Stomach (tissue), 9 donors: ENCODE measurements around the gene SLC8A2. TPM values are rescaled to one million over a fixed set of nuclear protein-coding genes. Genes with fewer than 3 reads are reported as not detected.

Source experiments
- DNase-seq, 2 donors: peaks; one replicate each; pipeline versions ENCODE4 v3.0.0 to v3.0.0-alpha.2; 2013 to 2019
- H3K27ac ChIP-seq, 5 donors: fragments of 200-600 bp in 4 of 5; sonication (generic) in 4 of 5; one replicate each; pipeline ENCODE4 v1.5.1; 2013 to 2019; ENCODE audit warnings: mild to moderate bottlenecking in 1 of 5, moderate library complexity in 1 of 5
- H3K27me3 ChIP-seq, 3 donors: fragments of 200-600 bp; sonication (generic); one replicate each; pipeline ENCODE4 v1.5.1; 2017 to 2019; ENCODE audit warnings: mixed run types in 1 of 3
- H3K36me3 ChIP-seq, 4 donors: fragments of 200-600 bp; sonication (generic); 1 replicate in 3 of 4; 2 replicates in 1 of 4; pipeline ENCODE4 v1.5.1; 2016 to 2019
- H3K4me1 ChIP-seq, 4 donors: fragments of 200-600 bp; sonication (generic); one replicate each; pipeline ENCODE4 v1.5.1; 2016 to 2019
- H3K4me3 ChIP-seq, 4 donors: fragments of 200-600 bp; sonication (generic) in 3 of 4; one replicate each; pipeline ENCODE4 v1.5.1; 2016 to 2019; ENCODE audit warnings: mild to moderate bottlenecking in 1 of 4
- H3K9me3 ChIP-seq, 4 donors: fragments of 200-600 bp; sonication (generic); one replicate each; pipeline ENCODE4 v1.5.1; 2016 to 2019
- EP300 ChIP-seq: sonication (generic); formaldehyde crosslinking; IDR thresholded peaks from one replicate; pipeline ENCODE4 v1.6.1; 2017; ENCODE audit warnings: antibody characterized with exemption
- POLR2A ChIP-seq, 4 donors: fragments of 450-650 bp; IDR thresholded peaks; one replicate each; pipeline ENCODE4 v1.6.1; 2016; ENCODE audit warnings: antibody characterized with exemption in 4 of 4, control low read depth in 2 of 4, mild to moderate bottlenecking in 1 of 4, moderate library complexity in 1 of 4
- POLR2AphosphoS5 ChIP-seq, 3 donors: sonication (generic); formaldehyde crosslinking; IDR thresholded peaks; one replicate each; pipeline ENCODE4 v1.6.1; 2016; ENCODE audit warnings: antibody characterized with exemption in 3 of 3
- WGBS, 5 donors: extraction: QIAGEN DNeasy Blood & Tissue Kit in 3 of 5; methylation state at CpG; one replicate each; pipeline versions ENCODE4 v1.1.5 to v1.1.7; 2013 to 2018; 5-methylcytosine and 5-hydroxymethylcytosine counted together
- intact Hi-C: fragments of 100-400 bp; cut with DNase I; formaldehyde crosslinking; loops from one replicate; pipeline ENCODE4 v1.15.1; 2023; ENCODE audit warnings: low total_unique reads
- polyA plus RNA-seq, 3 donors: library from polyadenylated mRNA; stranded (reverse); fragments of 200-250 nt; gene quantifications; one replicate each; pipeline ENCODE4 v1.2.3, GENCODE V29; 2013
- total RNA-seq, 5 donors: library from RNA; depleted of rRNA; stranded (reverse); fragments of >200 nt; gene quantifications; one replicate each; pipeline versions ENCODE4 v1.1.0 to v1.2.3, GENCODE V29; 2014 to 2016
- TF ChIP-seq, protein P1 (sequence below), 7 experiments: fragments of 450-650 bp in 4 of 7; fragments of 200-600 bp in 3 of 7; sonication (generic) in 3 of 7; IDR thresholded peaks; one replicate each; pipeline ENCODE4 v1.5.1; 2016 to 2019; ENCODE audit warnings: antibody characterized with exemption in 7 of 7, control low read depth in 2 of 7, mild to moderate bottlenecking in 1 of 7
- donor health status: healthy with polysubstance abuse.
- donor health status: Bipolar disorder and iron deficiency.
- donor health status: healthy.

Gene SLC8A2
- total and polyA plus RNA-seq, 8 donors: 0.12 to 17.9 (median 2.0) TPM

DNA sequence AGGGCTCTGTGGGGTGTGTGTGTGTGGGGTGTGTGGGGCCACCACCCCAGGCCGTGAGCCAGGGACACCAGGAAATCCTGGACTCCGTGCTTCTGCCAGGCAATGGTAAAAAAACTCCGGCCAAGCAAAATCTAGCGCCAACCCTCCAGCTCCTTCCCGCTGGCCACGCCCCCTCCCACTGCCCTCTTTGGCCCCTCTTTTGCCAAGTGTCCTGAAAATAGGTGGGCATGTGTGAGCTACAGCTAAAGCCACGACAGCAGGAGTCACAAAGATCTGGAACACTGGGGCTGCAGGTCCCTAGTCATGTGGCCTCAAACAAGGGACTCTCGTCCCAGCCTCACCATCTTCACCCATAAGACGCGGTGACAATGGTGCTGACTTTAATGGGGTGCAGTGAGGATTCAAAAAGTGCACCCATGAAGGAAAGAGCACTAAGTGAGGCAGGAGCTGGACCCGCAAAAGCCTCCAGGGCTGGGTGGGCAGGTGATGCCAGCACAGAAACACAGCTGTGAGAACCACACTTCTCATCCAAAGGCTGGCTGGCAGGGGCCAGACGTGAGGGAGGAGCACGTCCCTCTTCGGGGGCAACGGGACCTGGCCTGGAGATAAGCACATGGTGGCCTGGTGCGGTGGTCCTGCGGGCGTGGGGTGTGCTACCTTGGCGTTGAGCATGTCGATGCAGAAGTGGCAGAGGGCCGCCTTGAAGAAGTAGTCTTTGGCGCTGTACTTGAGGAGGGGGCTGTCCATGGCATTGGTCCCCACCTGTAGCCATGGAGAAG lies 19.9 kb upstream of the SLC8A2 start:
- intact Hi-C loops: no loop called here

DNA sequence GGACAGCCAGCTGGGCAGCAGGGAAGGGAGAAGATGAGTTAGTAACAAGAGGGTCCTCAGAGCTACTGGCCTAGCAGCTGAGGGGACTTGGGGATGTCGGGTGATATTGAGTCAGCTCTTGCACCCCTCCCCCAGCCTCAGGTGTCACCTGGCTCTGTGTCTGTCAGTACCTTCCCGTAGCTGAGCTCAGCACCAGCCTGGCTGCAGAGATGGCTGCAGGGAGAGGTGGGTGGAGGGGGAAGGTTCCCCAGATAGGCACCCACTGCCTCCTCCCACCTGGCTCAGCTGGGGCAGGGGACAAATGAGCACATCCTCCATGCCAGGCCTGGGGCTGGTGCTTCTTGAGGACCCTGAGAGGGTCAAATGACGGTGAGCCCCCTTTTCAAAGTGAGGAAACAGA lies 19.2 kb upstream of the SLC8A2 start:
- no peak for TF ChIP-seq EP300
- TF ChIP-seq, protein P1, sequence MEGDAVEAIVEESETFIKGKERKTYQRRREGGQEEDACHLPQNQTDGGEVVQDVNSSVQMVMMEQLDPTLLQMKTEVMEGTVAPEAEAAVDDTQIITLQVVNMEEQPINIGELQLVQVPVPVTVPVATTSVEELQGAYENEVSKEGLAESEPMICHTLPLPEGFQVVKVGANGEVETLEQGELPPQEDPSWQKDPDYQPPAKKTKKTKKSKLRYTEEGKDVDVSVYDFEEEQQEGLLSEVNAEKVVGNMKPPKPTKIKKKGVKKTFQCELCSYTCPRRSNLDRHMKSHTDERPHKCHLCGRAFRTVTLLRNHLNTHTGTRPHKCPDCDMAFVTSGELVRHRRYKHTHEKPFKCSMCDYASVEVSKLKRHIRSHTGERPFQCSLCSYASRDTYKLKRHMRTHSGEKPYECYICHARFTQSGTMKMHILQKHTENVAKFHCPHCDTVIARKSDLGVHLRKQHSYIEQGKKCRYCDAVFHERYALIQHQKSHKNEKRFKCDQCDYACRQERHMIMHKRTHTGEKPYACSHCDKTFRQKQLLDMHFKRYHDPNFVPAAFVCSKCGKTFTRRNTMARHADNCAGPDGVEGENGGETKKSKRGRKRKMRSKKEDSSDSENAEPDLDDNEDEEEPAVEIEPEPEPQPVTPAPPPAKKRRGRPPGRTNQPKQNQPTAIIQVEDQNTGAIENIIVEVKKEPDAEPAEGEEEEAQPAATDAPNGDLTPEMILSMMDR (IDR thresholded peaks at IDR 0.05): no peak
- no peak for TF ChIP-seq POLR2AphosphoS5 (IDR thresholded peaks at IDR 0.05)
- TF ChIP-seq POLR2A (IDR thresholded peaks at IDR 0.05): no peak
- H3K27me3 ChIP-seq: no peaks in the 10 kb centered on the region
- DNase-seq: no peak
- H3K27ac ChIP-seq: no peak overlapping the region
- H3K36me3 ChIP-seq: peaks cover 49 to 94% (median 91%) of the 10 kb centered on the region in 4 donors
- H3K9me3 ChIP-seq: no peaks in the 10 kb centered on the region
- intact Hi-C loops: no loop called here
- no peak overlapping the region for H3K4me3 ChIP-seq
- 53 to 62% (median 59%) methylated on average over 2 to 3 of the region's 3 CpGs for WGBS, 5 donors
- H3K4me1 ChIP-seq: peaks cover 0 to 6% (median 2%) of the 10 kb centered on the region in 4 donors

More for the DNA sequence above, 19.9 kb upstream of the SLC8A2 start:
- Histone ChIP-seq H3K36me3 (peaks cover 54 to 97% (median 96%) of the 10 kb centered on the region in 4 donors), H3K27ac (no peak overlapping the region), H3K4me3 (no peak overlapping the region), H3K4me1 (peaks cover 0 to 8% (median 2%) of the 10 kb centered on the region in 4 donors), H3K9me3 (no peaks in the 10 kb centered on the region), H3K27me3 (no peaks in the 10 kb centered on the region)
- no peak for DNase-seq
- WGBS, 5 donors: 71 to 78% (median 76%) methylated on average over 11 to 22 of the region's 22 CpGs
- TF ChIP-seq, protein P1 (IDR thresholded peaks at IDR 0.05): no peak
- TF ChIP-seq EP300 (no peak), POLR2A (IDR thresholded peaks at IDR 0.05) (no peak), POLR2AphosphoS5 (IDR thresholded peaks at IDR 0.05) (no peak)

DNA sequence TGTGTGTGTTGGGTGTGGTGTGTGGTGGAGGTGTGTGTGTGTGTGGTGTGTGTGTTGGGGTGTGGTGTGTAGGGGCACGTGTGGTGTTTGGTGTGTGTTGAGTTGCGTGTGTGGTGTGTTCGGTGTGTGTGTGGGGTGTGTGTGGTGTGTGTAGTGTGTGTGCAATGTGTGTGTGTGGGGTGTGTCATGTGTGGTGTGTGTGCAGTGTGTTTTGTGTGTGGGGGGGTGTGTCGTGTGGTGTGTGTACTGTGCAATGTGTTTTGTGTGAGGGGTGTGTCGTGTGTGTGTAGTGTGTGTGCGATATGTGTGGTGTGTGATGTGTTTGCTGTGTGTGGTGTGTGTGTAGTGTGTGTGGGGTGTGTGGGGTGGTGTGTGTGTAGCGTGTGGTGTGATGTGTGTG lies 18.3 kb upstream of the SLC8A2 start:
- no peak overlapping the region for H3K27ac ChIP-seq
- H3K9me3 ChIP-seq: no peaks in the 10 kb centered on the region
- TF ChIP-seq POLR2A (IDR thresholded peaks at IDR 0.05) (no peak), POLR2AphosphoS5 (IDR thresholded peaks at IDR 0.05) (no peak), EP300 (no peak)
- TF ChIP-seq, protein P1 (IDR thresholded peaks at IDR 0.05): no peak
- intact Hi-C loops: no loop called here
- no peak for DNase-seq
- no peaks in the 10 kb centered on the region for H3K27me3 ChIP-seq
- H3K4me1 ChIP-seq: peaks cover 3 to 12% (median 8%) of the 10 kb centered on the region in 4 donors
- 74 to 88% (median 81%) methylated on average over 7 of the region's 7 CpGs for WGBS, 5 donors
- peaks cover 45 to 90% (median 86%) of the 10 kb centered on the region in 4 donors for H3K36me3 ChIP-seq
- no peak overlapping the region for H3K4me3 ChIP-seq

DNA sequence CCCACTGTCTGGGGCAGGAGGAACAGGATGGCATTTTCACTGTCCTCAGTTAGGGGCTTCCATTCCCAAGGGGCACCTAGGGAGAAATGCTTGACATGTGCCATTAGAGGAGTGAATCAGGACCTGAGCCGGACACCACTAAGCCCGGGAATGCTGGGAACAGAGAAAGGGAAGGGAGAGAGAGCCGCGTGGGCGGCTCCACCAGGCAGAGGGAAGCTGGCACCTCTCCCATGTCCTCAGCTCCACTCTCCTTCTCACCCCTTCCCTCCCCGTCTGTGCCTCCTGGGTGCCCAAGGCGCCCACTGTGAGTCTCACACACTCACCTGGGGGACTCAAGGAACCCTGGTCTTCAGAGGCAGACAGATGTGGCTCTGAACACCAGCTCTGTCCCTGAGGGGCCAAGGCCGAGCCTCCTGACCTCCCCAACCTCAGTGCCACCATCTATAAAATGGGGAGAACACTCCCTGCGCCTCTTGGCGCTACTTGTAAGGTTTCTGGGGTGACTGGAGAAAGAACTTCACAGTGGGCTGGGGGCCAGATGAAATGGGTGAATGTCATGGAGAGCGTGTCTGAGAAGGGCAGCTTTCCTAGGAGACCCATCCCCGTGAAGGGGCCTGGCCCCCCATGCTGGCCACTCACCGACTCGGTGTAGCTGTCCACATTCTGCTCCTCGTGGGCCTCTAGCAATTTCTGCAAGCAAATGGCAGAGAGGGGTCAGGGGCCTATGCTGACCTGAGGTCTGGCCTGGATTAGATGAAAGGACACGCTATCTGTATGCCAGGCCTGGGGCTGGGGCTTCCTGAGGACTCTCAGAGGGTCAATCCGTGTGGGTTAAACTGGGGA lies 17.6 kb upstream of the SLC8A2 start:
- intact Hi-C loops: no loop called here
- DNase-seq: no peak
- no peak for TF ChIP-seq EP300
- Histone ChIP-seq H3K4me3 (no peak overlapping the region), H3K27ac (peak overlapping the region in 1 of 5 donors; percentile 22), H3K4me1 (peaks cover 9 to 15% (median 13%) of the 10 kb centered on the region in 4 donors), H3K9me3 (no peaks in the 10 kb centered on the region), H3K27me3 (no peaks in the 10 kb centered on the region), H3K36me3 (peaks cover 41 to 84% (median 81%) of the 10 kb centered on the region in 4 donors)
- WGBS, 5 donors: 70 to 80% (median 78%) methylated on average over 13 to 17 of the region's 17 CpGs
